Kidney capillary endothelial cell (primary cell): ENCODE data around the gene SHOX.
"Not testable (repeated sequence)": the region's sequence is repeated elsewhere in the genome, so short reads cannot be mapped to it uniquely, and the experiment has no call there.

Source experiments
- DNase-seq: peaks from one replicate; pipeline ENCODE4 v3.0.0-alpha.2; 2018; ENCODE audit warnings: low spot score

SHOX gene

DNA sequence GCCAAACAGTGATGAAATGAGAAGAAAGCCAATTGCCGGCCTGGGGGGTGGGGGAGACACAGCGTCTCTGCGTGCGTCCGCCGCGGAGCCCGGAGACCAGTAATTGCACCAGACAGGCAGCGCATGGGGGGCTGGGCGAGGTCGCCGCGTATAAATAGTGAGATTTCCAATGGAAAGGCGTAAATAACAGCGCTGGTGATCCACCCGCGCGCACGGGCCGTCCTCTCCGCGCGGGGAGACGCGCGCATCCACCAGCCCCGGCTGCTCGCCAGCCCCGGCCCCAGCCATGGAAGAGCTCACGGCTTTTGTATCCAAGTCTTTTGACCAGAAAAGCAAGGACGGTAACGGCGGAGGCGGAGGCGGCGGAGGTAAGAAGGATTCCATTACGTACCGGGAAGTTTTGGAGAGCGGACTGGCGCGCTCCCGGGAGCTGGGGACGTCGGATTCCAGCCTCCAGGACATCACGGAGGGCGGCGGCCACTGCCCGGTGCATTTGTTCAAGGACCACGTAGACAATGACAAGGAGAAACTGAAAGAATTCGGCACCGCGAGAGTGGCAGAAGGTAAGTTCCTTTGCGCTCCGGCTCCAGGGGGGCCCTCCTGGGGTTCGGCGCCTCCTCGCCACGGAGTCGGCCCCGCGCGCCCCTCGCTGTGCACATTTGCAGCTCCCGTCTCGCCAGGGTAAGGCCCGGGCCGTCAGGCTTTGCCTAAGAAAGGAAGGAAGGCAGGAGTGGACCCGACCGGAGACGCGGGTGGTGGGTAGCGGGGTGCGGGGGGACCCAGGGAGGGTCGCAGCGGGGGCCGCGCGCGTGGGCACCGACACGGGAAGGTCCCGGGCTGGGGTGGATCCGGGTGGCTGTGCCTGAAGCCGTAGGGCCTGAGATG is at the start of gene SHOX:
Gene SHOX (plus strand): TSS at position 180 of the 885 bp plus-strand sequence. CDS start 107 bp downstream, at position 287.
- no peak for DNase-seq

DNA sequence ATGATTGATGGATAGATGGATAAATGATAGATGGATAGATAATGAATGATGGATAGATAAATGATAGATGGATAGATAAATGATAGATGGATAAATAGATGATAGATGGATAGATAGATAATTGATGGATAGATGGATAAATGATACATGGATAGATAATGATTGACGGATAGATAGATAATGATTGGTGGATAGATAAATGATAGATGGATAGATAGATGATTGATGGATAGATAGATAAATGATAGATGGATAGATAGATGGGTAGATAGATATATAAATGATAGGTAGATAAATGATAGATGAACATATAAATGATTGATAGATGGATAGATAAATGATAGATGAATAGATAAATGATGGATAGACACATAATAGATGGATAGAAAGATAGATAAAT is 49.5 kb upstream of the SHOX start:
- no peak for DNase-seq

DNA sequence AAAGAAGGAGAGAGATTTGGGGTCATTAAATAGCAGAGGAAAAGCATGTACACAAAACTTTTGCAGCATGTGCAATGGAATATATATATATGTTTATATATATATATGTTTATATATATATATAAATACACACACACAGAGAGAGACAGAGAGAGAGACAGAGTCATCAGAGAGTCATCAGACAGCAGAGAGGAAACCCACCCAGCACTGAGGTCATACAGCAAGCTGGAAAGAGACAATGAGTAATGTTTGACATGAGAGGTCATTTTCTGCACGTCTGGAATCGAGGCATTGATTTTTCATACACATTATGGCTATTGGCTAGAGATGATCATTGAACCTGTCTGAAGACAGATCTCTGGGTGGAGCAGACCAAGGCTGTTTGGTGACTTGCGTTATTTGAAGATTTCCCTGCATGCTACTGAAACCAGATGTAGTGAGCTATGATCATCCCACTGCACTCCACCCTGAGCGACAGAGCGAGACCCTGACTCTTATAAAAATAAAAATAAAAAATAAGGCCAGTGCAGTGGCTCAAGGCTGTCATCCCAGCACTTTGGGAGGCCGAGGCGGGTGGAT is 48.8 kb upstream of the SHOX start:
- no peak for DNase-seq

DNA sequence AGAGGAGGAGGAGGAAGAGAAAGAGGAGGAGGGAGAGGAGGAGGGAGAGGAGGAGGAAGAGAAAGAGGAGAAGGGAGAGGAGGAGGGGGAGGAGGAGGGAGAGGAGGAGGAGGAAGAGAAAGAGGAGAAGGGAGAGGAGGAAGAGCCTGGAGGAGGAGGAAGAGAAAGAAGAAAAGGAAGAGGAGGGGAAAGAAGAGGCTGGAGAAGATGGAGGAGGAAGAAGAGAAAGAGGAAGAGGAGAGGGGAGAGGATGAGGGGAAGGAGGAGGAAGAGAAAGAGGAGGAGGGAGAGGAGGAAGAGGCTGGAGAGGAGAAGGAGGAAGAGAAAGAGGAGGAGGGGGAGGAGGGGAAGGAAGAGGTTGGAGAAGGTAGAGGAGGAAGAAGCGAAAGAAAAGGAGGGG is 46.0 kb upstream of the SHOX start:
- DNase-seq: no peak

DNA sequence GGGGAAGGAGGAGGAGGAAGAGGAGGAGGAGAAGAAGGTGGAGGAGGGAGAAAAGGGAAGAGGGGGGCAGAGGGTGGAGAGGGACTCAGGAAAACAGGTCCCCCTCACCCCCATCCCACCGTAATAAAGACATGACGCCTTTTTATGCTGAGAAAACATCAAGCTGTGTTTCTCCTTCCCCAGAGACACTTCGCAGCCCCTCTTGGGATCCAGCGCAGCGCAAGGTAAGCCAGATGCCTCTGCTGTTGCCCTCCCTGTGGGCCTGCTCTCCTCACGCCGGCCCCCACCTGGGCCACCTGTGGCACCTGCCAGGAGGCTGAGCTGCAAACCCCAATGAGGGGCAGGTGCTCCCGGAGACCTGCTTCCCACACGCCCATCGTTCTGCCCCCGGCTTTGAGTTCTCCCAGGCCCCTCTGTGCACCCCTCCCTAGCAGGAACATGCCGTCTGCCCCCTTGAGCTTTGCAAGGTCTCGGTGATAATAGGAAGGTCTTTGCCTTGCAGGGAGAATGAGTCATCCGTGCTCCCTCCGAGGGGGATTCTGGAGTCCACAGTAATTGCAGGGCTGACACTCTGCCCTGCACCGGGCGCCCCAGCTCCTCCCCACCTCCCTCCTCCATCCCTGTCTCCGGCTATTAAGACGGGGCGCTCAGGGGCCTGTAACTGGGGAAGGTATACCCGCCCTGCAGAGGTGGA is 45.3 kb upstream of the SHOX start:
- no peak for DNase-seq

DNA sequence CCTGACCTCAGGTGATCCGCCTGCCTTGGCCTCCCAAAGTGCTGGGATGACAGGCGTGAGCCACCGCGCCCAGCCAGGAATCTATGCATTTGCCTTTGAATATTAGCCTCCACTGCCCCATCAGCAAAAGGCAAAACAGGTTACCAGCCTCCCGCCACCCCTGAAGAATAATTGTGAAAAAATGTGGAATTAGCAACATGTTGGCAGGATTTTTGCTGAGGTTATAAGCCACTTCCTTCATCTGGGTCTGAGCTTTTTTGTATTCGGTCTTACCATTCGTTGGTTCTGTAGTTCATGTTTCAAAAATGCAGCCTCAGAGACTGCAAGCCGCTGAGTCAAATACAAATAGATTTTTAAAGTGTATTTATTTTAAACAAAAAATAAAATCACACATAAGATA is 44.2 kb upstream of the SHOX start:
- DNase-seq: no peak

DNA sequence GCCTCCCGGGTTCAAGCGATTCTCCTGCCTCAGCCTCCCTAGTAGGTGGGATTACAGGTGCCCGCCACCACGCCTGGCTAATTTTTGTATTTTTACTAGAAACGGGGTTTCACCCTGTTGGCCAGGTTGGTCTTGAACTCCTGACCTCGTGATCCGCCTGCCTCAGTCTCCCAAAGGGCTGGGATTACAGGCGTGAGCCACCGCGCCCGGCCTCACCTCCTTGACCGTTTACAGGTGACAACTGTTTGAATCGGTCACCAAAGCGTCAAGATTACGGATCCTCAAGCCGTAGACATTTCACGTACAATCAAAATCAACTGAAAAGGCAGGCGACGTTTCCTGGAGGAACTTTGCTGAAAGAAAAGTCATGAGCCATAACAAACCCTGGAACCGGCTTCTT is 41.3 kb upstream of the SHOX start:
- not testable (repeated sequence) for DNase-seq

DNA sequence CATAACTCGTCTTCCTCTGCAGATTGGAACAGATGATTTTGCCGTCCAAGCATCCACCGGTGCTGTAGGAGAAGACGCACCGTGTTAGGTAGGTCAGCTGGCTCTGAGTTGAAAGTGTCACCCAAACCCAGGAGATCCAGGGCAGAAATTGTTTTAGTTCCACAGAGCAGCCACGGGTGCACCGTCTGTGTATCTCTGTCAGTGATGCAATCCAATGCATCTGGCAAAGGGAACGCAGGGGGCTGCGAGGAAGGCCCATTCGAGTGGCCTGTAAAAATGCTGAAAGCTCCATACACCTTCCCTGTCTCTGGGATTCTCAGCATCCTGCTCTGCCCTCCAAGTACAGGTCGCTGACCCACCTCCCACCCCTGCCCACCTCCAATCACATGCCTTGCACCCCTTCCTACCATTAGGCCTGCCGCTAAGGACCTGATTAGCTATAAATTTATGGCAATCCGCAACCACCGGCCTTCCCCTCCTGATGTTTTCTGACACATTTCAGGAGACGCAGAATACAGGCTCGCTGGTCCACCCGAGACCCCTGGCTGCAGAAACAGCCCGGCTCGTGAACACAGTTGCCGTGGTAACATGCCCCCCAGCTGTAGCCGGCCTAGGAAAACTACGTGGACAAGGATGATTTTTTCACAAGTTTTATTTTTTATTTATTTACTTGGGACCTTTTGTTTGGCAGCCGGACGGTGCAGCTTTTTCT is 39.7 kb upstream of the SHOX start:
- DNase-seq: no peak

DNA sequence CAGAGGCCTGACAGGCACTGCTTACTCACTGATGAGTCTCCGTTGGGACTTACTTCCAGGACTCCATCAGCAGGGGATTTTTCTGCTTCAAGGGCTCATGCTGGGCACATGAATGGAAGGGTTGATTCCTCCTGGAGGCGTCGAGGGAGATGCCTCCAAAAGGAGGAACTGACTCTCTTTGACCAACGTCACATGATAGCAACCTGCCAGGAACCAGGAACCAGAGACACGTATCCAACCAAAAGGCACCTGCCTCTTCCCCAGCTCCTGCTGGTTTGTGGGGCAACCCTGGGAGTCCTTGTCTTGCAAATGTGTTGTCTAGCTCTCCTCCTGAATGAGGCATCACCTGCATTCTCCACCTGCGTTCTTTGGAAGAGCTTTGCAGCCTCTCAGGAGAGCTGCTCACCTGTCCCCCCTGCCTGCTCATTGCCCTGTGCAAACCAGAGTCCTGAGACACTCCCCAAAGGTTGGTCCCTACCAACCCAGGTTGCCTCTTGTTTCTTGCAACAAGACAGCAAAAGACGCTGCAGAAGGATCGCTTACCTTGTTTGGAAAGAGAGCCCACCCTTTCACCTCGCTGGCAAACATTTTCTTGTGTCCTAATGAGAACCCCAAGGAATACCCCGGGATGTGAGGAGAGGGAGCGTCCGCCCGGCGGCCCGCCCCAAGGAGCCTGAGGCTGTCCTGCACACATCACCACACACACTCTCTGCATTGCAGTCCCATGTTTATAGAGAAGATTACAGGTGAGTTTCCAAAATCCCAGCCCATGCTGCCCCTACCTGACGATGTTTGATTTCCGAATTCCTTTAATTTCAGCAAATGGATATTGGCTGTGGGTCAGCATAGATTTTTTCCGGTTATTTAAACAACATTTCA is 30.5 kb upstream of the SHOX start:
- DNase-seq: no peak

DNA sequence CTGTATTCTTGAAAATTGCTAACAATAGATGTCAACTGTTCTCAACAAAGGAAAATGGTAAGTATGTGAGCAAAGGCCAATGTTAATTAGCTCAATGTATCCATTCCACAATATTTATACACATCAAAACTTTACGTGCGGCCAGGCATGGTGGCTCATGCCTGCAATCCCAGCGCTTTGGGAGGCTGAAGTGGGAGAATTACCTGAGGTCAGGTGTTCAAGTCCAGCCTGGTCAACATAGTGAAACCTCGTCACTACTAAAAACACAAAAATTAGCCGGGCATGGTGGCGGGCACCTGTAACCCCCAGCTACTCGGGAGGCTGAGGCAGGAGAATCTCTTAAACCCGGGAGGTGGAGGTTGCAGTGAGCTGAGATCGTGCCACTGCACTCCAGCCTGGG is 27.6 kb upstream of the SHOX start:
- not testable (repeated sequence) for DNase-seq

DNA sequence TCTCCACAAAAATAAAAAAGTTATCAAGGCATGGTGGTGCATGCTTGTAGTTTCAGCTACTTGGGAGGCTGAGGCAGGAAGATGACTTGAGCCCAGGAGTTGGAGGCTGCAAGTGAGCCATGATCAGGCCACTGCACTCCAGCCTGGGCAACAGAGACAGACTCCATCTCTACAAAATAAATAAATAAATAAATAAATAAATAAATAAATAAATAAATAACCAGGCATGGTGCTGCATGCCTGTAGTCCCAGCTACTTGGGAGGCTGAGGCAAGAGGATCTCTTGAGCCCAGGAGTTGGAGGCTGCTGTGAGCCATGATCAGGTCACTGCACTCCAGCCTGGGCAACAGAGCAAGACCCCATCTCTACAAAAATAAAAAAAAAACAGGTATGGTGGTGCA is 26.0 kb upstream of the SHOX start:
- not testable (repeated sequence) for DNase-seq

DNA sequence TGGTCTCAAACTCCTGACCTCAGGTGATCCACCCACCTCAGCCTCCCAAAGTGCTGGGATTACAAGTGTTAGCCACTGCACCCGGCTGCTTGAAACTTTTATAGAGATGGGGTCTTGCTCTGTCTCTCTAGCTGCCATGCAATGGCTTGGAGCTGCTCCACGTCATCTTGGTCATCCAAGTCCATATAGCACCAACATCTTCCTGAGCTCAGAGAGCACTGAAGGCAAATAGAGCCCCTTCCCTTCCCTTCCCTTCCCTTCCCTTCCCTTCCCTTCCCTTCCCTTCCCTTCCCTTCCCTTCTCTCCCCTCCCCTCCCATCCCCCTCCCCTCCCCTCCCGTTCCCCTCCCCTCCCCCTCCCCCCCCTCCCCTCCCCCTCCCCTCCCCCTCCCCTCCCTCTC is 22.5 kb upstream of the SHOX start:
- not testable (repeated sequence) for DNase-seq

DNA sequence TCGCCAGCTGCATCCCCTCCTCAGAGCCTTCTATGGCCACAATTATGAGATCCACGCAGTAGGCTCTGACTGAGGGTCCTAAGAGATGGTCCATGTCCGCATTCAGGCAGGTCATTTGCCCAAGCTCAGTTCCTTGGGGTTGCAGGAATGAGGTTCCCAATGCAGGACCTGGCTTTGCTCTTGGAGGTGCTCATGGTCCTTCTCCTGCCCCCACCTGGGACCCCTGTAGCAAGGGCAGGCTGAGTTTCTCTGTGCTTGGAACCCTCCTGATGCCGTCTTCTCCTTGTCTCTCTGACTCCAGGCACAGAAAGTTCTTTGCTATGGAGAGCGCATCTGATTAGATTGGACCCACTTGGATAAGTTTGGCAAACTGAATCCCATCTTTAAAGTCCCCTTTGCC is 16.5 kb upstream of the SHOX start:
- DNase-seq: no peak

DNA sequence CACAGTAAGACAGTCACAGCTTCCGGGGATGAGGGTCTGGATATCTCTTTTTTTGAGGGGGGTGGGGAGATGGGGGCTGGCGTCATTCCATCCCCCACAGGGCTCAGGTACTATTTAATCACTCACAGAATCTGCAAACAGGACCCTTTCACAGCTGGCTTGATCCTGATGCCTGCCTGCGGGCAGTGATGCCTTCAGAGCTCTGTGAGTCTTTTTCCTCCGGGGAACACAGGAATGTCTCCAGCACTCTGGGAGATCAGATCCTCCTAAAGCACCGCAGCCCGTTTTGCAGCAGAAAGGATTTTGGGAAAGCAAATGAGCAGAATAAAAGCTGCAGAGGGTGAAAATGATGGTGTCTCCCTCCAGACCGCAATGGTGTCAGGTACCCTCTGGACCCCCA is 13.2 kb upstream of the SHOX start:
- DNase-seq: no peak

DNA sequence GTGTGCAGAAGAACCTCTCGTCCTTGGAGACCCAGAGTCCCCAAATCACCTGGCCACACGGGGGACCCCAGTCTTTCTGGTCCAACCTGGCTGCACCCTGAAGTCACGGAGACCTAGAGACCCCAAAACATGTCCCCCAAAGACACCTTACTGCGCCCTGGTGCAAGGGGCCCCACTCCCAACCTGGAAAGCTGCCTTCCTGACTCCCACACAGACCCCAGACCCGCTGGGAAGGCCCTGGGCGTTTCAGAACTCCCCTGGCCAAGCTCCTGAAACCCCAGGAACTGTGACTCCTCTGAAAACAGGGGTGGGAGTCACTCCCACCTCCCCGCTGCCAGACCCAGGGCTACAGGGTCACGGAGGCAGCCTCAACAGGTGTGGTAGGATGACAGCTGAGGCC is 12.7 kb upstream of the SHOX start:
- no peak for DNase-seq

DNA sequence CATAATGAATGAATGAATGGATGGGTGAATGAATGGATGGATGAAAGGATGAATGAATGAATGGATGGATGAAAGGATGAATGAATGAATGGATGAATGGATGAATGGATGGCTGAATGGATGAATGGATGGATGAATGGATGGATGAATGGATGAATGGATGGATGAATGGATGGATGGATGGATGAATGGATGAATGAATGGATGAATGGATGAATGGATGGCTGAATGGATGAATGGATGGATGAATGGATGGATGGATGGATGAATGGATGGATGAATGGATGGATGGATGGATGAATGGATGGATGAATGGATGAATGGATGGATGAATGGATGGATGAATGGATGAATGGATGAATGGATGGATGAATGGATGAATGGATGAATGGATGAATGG is 12.3 kb upstream of the SHOX start:
- not testable (repeated sequence) for DNase-seq

DNA sequence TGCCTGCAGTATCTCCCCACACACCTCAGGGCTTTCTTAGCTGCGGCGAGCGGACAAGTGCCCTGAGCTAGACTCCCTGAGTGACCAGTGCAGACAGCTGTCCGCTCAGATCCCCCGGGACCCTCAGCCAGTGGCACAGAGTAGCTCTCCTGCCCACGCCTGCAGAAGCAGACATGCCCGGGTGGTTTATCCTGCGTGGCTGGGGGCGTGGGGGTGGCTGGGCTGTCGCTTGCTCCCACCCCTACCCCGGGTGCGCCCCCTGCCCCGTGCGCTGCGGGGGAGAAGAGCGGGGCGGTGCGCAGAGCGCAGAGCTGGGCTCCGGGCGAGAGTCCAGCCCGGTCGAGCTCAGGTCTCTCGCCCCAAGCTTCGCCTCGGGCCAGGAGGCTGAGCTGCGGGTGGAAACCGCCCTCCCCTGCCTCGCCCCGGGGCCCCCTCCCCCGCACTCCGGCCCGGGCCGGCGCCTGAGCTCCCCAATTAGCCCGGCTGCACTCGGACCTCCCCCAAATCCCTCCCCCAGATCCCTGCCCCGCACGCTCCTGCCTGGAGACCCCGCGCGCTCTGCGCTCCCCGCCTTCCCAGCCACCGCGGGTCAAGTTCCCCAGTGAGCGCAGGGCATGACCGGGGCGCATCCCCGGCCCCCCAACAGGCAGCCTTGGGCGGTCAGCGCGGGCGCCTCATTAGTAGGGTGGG is 11.7 kb upstream of the SHOX start:
- DNase-seq: no peak

DNA sequence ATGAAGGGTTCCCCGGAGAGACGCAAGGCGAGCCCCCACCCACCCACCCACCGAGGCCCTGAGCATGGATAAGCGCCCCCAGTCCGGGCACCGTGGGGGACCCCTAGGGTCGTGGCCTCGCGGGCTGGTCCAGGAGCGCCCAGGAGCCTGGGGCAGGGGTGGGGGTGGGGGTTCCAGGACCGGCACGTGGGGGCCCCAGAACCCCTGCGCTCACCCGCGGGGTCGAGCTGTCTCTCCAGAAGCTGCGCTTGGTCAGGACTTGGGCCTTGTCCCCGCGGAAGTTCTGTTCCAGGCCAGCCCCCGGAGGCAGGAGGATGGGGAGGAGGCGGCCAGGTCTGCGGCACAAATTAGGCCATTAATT is 11.2 kb upstream of the SHOX start:
- DNase-seq: no peak

DNA sequence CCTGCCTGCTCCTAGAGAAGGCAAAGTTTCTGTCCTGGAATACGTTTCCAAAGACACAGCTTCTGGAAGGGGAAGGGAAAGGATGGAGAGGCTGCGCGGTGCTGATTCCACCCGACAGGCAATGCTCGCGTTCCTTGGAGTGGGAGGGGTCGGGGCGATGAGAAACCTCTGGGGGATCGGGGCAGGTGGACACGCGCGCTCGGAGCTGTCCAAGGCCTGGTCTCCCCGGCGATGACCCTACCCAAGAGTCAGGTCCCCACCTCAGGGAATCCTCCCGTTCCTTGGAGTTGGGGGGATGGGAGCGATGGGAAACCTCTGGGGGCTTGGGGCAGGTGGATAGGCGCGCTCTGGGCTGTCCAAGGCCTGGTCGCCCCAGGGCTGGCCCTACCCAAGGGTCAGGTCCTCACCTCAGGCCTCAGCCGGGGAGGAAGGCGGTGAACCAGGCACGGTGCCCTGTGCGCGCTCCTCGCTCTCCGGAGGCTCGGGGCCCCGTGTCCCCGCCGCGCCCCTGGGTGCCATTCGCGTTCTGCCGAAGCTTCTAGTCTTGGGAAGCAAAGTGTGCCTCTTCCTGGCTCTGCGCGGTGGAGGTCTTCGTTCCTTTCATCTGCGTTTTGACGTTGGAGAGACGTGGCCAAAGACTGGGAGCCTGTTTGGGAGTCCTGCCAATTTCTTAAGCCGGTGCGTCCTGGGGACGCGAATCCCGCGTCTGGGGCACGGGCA is 10.6 kb upstream of the SHOX start:
- DNase-seq: no peak
